Myocyte (in vitro differentiated cells): Measurements from ENCODE around the gene ARHGAP32. TPM values are rescaled to one million over a fixed set of nuclear protein-coding genes. Genes with fewer than 3 reads are reported as not detected.

Source experiments
- DNase-seq: peaks from one replicate; pipeline ENCODE4 v3.0.0-alpha.2; 2012; ENCODE audit warnings: low read depth
- total RNA-seq: library from RNA; depleted of rRNA; stranded (reverse); fragments of >200 nt; gene quantifications from 2 replicates; pipeline ENCODE4 v1.2.3, GENCODE V29; 2014

The ARHGAP32 gene
- total RNA-seq, 1 donor from 2014 or later: 10.2 TPM

DNA sequence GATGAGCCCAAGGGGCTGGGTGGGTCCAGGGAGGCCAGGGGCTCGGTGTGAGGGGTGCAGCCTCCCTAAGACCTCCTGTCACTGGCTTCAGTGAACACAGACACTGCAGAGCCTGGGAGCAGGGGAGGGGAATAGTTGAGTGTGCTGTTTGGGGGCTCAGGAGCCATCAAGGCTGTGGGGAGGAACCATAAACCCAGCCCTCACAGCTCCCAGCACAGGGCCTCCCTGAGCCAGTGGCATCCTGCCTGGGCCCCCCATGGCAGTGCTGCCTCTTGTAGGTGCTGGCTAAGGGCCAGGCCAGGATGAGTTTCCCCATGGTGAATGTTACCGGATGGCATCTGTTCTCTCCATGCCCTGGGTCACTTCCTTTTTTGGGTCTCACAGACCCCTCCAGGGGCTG, 275.4 kb downstream of the ARHGAP32 start:
- no peak for DNase-seq

DNA sequence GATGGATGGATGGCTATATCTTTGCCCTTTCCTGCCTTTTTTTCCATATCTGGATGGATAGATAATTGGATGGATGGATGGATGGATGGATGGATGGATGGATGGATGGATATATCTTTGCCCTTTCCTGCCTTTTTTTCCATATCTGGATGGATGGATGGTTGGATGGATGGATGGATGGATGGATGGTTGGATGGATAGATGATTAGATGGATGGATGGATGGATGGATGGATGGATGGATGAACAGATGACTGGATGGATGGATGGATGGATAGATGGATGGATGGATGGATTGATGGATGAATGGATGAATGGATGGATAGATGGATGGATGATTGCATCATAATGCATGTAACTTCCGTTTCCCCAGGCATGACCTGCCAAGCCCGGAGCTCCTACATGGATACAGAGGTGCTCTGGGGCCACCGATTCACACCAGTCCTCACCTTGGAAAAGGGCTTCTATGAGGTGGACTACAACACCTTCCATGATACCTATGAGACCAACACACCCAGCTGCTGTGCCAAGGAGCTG, 276.0 kb downstream of the ARHGAP32 start:
- DNase-seq: no peak

DNA sequence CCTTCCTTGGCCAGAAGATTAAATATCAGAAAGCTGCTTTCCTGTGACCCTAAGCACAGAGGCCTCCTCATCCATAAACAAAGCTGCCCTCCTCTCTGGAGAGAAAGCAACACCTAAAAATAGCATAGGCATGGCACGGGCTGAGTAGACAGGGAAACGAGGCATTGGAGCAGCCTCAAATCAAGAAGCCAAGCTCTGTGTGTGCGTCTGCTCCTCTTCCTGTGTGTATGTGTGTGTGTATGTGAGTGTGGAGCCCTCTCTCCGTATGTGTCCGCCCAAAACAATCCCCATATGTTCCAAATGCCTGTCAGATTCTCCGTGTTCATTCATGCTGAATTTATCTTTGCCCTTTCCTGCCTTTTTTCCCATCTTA, 277.0 kb downstream of the ARHGAP32 start:
- no peak for DNase-seq

Other genes with a start within 250 kb of the ARHGAP32 start
- gene TP53AIP1, start 249.5 kb downstream of the ARHGAP32 start, total RNA-seq: 0.05 TPM in 1 of 2 replicates, not detected in the other
- gene BARX2, start 183.5 kb upstream of the ARHGAP32 start, total RNA-seq: not detected in 2 replicates